ENCODE results near the gene RFX2.

Gene RFX2

DNA sequence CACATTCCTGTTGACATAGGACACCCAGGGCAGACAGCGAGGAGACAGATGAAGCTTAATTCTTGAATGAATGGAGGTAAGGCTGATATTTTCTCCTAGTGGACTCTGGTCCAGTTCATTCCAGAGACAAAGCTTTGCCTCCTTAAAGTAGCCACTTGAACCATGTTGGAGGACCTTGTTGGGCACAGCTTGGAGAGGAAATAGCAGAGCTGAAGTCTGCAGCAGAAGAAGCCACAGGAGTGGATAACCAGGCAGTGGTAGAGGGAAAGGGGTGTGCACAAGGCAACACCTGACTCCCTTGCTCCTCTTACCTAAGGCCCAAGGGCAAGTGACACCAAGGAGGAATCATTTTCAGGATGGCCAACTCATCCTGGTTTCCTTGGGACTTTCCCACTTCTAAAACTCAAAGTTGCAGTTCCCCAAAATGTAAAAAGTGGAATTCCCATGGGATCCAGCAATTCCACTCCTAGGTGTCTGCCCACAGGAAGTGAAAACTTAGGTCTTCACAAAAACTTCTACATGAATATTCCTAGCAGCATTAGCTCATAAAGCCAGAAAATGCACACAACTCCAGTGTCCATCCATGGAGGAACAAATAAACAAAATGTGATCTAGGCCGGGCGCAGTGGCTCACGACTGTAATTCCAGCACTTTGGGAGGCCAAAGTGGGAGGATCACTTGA lies 6.6 kb upstream of the RFX2 start:
- TF ChIP-seq GATA3 (IDR thresholded peaks at IDR 0.05; ENCODE audit: low read depth, low read length) (no peak), GATA2 (IDR thresholded peaks at IDR 0.05; ENCODE audit: low read depth, low read length) (no peak)

GRCh38 chr19:6115992-6116391 lies 5.7 kb upstream of the RFX2 start:
- no peak for TF ChIP-seq GATA3 (IDR thresholded peaks at IDR 0.05; ENCODE audit: low read depth, low read length)
- no peak for TF ChIP-seq GATA2 (IDR thresholded peaks at IDR 0.05; ENCODE audit: low read depth, low read length)

DNA sequence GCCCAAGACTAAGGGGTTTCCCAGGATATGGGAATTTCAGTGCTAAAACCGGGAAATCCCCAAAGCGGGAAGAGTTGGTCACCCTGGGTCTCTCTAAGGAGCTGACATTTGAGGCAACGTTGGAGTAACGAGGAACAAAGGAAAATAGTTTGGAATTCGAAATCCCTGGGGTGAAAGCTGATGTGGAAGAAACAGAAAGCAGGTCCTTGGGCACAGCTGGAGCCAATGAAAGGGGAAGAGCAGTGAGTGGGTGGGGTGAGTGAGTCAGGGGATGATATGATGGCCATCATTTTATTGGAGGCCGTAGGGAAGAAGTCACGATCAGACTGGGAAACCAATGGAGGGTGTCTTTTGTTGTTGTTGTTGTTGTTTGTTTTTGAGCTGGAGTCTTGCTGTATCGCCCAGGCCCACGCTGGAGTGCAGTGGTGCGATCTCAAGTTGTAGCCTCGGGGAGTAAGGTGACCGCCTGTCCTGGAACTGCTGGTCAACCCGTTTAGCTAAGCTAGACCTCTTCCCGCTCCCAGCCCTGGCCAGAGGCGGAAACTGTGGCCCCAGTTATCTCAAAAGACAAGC lies 3.4 kb upstream of the RFX2 start:
- TF ChIP-seq GATA3 (IDR thresholded peaks at IDR 0.05; ENCODE audit: low read depth, low read length) (no peak), GATA2 (IDR thresholded peaks at IDR 0.05; ENCODE audit: low read depth, low read length) (no peak)

DNA sequence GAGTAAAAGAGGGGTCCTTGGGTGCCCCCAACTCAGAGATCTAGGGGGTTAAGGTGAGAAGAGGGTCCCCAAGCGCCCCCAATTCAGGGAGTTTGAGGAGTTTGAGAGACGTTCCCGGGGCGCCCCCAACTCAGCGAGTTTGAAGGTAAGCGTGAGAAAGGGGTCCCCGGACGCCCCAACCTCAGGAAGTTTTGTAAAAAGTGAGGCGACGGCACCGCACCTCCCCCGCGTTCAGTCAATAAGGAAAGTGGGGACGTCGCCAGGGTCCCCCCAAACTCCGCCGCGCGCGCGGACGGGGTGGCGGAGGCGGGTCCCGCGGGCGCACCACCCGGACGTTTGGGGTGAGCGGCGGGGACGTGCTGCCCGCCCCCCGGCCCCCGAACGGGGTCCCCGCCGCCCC lies 353 bp downstream of the RFX2 start:
- no peak for TF ChIP-seq GATA2 (IDR thresholded peaks at IDR 0.05; ENCODE audit: low read depth, low read length)
- no peak for TF ChIP-seq GATA3 (IDR thresholded peaks at IDR 0.05; ENCODE audit: low read depth, low read length)

- no peak for TF ChIP-seq GATA2 (IDR thresholded peaks at IDR 0.05; ENCODE audit: low read depth, low read length)
- TF ChIP-seq GATA3 (IDR thresholded peaks at IDR 0.05; ENCODE audit: low read depth, low read length), result no peak
These were observed 1.3 kb downstream of the RFX2 start for GRCh38 chr19:6108721-6109633.

DNA sequence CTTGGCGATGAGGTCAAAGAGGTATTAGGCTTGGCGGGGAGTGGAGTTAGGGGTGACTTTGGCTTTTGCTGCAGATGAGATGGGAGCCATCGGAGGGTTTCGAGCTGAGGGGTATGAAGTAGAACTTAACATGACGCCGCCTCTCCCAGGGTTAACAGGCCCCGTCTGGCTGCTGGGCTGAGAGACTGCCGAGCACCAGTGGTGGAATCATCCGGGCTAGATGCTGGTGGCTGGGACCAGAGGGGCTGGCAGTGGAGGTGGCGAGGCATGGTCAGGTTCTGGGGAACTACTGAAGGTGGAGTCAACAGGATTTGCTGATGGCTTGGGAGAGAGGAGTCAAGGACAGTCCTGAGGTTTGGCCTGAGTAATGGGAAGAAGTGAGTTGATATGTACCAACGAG lies 4.9 kb downstream of the RFX2 start:
- TF ChIP-seq GATA3 (IDR thresholded peaks at IDR 0.05; ENCODE audit: low read depth, low read length), result no peak
- TF ChIP-seq GATA2 (IDR thresholded peaks at IDR 0.05; ENCODE audit: low read depth, low read length), result no peak

DNA sequence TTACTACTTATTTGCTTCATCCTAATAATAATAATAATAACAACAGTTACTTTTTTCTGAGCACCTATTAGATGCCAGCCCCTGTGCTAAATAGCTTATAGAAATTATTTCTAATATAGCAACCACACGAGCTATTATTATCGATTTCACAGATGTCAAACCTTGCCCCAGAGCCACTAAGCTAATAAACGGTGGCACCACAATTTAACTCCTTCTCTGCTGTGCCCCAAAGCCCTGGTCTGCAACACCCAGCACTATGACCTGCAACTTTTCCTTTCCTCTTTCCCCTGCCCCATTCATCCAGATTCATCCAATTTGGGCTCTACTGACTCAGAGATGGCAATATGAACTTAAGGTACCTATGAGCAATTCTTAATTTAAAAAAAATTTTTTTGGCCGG lies 6.4 kb downstream of the RFX2 start:
- no peak for TF ChIP-seq GATA2 (IDR thresholded peaks at IDR 0.05; ENCODE audit: low read depth, low read length)
- no peak for TF ChIP-seq GATA3 (IDR thresholded peaks at IDR 0.05; ENCODE audit: low read depth, low read length)

DNA sequence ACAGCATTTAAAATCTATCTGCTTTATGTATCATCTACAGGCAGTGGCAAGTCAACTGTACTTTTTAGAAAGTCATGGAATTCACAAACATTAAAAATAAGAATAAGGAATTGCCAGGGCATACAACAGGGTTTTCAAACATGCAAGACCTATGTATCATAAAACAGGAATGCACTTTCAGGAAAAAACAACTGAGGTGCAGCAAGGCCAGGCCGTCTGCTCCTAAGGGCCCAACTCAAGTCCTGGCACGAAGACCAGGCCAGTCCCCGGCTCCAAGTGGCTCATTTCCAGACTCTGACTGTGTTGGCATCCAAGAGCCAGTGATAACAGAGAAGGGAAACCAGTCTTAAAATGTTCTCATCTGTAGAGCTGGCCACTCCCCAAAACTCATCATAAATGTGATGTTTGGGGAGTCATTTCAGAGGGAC lies 7.1 kb downstream of the RFX2 start:
- no peak for TF ChIP-seq GATA3 (IDR thresholded peaks at IDR 0.05; ENCODE audit: low read depth, low read length)

DNA sequence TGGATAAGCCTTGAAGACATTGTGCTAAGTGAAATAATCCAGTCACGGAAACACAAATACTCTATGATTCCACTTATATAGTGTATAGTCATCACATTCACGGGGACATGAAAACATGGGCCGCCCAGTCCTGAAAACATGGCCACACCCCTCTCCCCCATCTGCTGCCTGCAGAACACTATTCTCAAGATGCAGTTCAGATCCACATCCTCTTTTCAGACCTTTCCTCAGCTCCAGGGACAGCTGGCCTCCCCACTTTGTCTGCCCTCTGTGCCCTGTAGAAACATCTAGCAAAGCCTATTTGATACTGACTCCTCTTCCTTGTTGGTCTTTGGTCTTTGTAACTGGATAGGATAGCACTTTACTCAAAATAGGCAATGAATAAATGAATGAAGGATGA lies 8.3 kb downstream of the RFX2 start:
- TF ChIP-seq GATA2 (IDR thresholded peaks at IDR 0.05; ENCODE audit: low read depth, low read length), result no peak
- TF ChIP-seq GATA3 (IDR thresholded peaks at IDR 0.05; ENCODE audit: low read depth, low read length), result no peak

DNA sequence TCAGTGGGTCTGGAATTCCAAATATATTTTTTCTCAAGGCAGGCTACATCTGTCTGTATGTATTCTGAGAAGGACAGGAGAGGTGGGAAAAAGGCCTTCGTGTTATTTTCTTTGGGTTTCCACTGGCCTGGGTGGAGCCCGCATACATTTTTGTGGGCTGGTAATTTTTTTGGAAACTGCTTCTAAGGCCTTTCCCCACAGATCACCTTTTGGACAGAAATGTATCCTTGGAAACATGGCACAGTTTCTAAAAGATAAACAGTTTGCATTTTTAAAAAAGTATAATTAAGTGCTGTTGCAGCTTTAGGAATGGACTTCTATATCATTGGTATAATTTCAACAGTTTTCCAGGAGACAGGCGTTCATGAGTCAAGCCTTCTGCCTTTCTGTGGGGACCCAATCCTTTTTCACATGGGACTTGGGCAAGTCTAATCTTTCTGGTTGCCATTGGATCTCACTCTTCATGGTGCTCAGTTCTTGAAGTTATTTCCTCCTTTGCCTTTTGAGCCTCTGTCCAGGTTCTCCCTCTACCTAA lies 8.9 kb downstream of the RFX2 start:
- no peak for TF ChIP-seq GATA2 (IDR thresholded peaks at IDR 0.05; ENCODE audit: low read depth, low read length)
- TF ChIP-seq GATA3 (IDR thresholded peaks at IDR 0.05; ENCODE audit: low read depth, low read length), result no peak

- no peak for TF ChIP-seq GATA3 (IDR thresholded peaks at IDR 0.05; ENCODE audit: low read depth, low read length)
These were observed 9.9 kb downstream of the RFX2 start for GRCh38 chr19:6100284-6100915.

DNA sequence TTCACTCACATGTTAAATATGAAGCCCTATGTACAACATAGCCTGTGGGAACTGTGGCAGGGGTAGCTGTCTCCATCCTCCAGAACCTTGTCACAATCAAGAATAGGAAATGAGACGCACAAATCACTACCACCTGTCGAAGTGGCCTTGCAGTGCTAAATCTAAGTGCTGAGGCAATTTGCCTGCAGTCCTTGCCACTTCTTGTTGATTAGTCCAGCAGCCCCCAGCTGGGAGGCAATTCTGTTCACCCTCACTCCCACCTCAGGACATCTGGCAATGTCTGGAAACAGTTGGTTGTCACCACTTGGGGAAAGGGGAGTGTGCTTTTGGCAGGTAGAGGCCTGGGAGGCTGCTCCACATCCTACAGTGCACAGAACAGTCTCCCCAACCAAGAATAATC lies 10.7 kb downstream of the RFX2 start:
- TF ChIP-seq GATA2 (IDR thresholded peaks at IDR 0.05; ENCODE audit: low read depth, low read length) (no peak), GATA3 (IDR thresholded peaks at IDR 0.05; ENCODE audit: low read depth, low read length) (no peak)

- TF ChIP-seq GATA3 (IDR thresholded peaks at IDR 0.05; ENCODE audit: low read depth, low read length), result no peak
- TF ChIP-seq GATA2 (IDR thresholded peaks at IDR 0.05; ENCODE audit: low read depth, low read length), result no peak
These were observed 11.3 kb downstream of the RFX2 start for GRCh38 chr19:6099033-6099432.

- no peak for TF ChIP-seq GATA3 (IDR thresholded peaks at IDR 0.05; ENCODE audit: low read depth, low read length)
- no peak for TF ChIP-seq GATA2 (IDR thresholded peaks at IDR 0.05; ENCODE audit: low read depth, low read length)
These were observed 11.7 kb downstream of the RFX2 start for GRCh38 chr19:6098574-6098973.
